ENCODE measurements around the gene ADISSP. TPM values are rescaled to one million over a fixed set of nuclear protein-coding genes. Genes with fewer than 3 reads are reported as not detected.

ADISSP gene
- total RNA-seq, 4 donors from 2014 or later = 20.1 to 115 (median 22.8) TPM

GRCh38 chr20:3771552-3772058 is 4.1 kb upstream of the ADISSP start:
- no peak for TF ChIP-seq CTCF (IDR thresholded peaks at IDR 0.05; ENCODE audit: low read depth)

GRCh38 chr20:3768342-3769130 is 983 bp upstream of the ADISSP start:
- TF ChIP-seq CTCF (IDR thresholded peaks at IDR 0.05; ENCODE audit: low read depth) = no peak

GRCh38 chr20:3767110-3767426 is 485 bp downstream of the ADISSP start:
- no peak for TF ChIP-seq CTCF (IDR thresholded peaks at IDR 0.05; ENCODE audit: low read depth)

GRCh38 chr20:3766422-3767109 is 987 bp downstream of the ADISSP start:
- no peak for TF ChIP-seq CTCF (IDR thresholded peaks at IDR 0.05; ENCODE audit: low read depth)

GRCh38 chr20:3765171-3765882 is 2.2 kb downstream of the ADISSP start:
- TF ChIP-seq CTCF (IDR thresholded peaks at IDR 0.05; ENCODE audit: low read depth) = no peak

- no peak for TF ChIP-seq CTCF (IDR thresholded peaks at IDR 0.05; ENCODE audit: low read depth)
These were observed 2.9 kb downstream of the ADISSP start for GRCh38 chr20:3764659-3765058.
